GM03348 (cell line): ENCODE measurements around the gene PCTP.

Experiments
- DNase-seq: peaks from one replicate; pipeline ENCODE4 v3.0.0; 2012; ENCODE audit warnings: low spot score

Gene PCTP

GRCh38 chr17:55794725-55795482 is 44.1 kb downstream of the PCTP start:
- DNase-seq = no peak

GRCh38 chr17:55806745-55807495 is 56.1 kb downstream of the PCTP start:
- DNase-seq = no peak

GRCh38 chr17:55811536-55811935 is 60.7 kb downstream of the PCTP start:
- DNase-seq = no peak

- DNase-seq = no peak
Observed at GRCh38 chr17:55812323-55812722, 61.5 kb downstream of the PCTP start.

GRCh38 chr17:55813944-55814343 is 63.1 kb downstream of the PCTP start:
- DNase-seq = no peak

- DNase-seq = no peak
Observed at GRCh38 chr17:55814377-55814776, 63.5 kb downstream of the PCTP start.

- DNase-seq = no peak
Observed at GRCh38 chr17:55816532-55817396, 65.9 kb downstream of the PCTP start.

- DNase-seq = no peak
Observed at GRCh38 chr17:55817397-55817709, 66.5 kb downstream of the PCTP start.

- DNase-seq = no peak
Observed at GRCh38 chr17:55818026-55818425, 67.2 kb downstream of the PCTP start.

GRCh38 chr17:55818451-55819375 is 67.9 kb downstream of the PCTP start:
- no peak for DNase-seq

- DNase-seq = no peak
Observed at GRCh38 chr17:55820675-55821074, 69.8 kb downstream of the PCTP start.

GRCh38 chr17:55822028-55822427 is 71.2 kb downstream of the PCTP start:
- no peak for DNase-seq

- DNase-seq = no peak
Observed at GRCh38 chr17:55825213-55825612, 74.4 kb downstream of the PCTP start.
